HepG2 (cell line): ENCODE results near the gene YBX2. TPM values are rescaled to one million over a fixed set of nuclear protein-coding genes. Genes with fewer than 3 reads are reported as not detected.
A peak's percentile ranks its signal among the peaks of the same experiment; 100 is the strongest.

ENCODE experiments used
- AGO2 ChIP-seq: fragments of 200-400 bp; formaldehyde crosslinking; optimal IDR thresholded peaks from 2 replicates; pipeline ENCODE3; 2017; ENCODE audit warnings: mild to moderate bottlenecking, low read depth, low read length, moderate library complexity
- CHD2 ChIP-seq: IDR thresholded peaks from 2 replicates; pipeline ENCODE4 v1.6.1; 2011; ENCODE audit warnings: low read depth, low read length, improper control_type of control experiment
- ELF1 ChIP-seq: sonication (generic); formaldehyde crosslinking; IDR thresholded peaks from 2 replicates; pipeline ENCODE4 v1.4.0; 2020; ENCODE audit warnings: missing genetic modification reagents
- FLYWCH1 ChIP-seq: sonication (generic); formaldehyde crosslinking; IDR thresholded peaks from 2 replicates; pipeline ENCODE4 v1.8.1; 2023; ENCODE audit warnings: mild to moderate bottlenecking, missing genetic modification reagents
- KDM2A ChIP-seq: sonication (generic); formaldehyde crosslinking; IDR thresholded peaks from 2 replicates; pipeline ENCODE4 v1.4.0; 2020; ENCODE audit warnings: low read depth, missing genetic modification reagents, borderline replicate concordance
- MAZ ChIP-seq, 2 experiments: sonication (generic) in 1 of 2; formaldehyde crosslinking in 1 of 2; IDR thresholded peaks; 2 replicates each; pipeline versions ENCODE4 v1.5.0 to v1.6.1; 2012 to 2020; ENCODE audit warnings: low read depth in 2 of 2, mild to moderate bottlenecking in 2 of 2, borderline replicate concordance in 1 of 2, improper control_type of control experiment in 1 of 2, low read length in 1 of 2, missing genetic modification reagents in 1 of 2, moderate library complexity in 1 of 2
- MXD4 ChIP-seq: IDR thresholded peaks from 2 replicates; pipeline ENCODE4 v1.6.1; 2016; ENCODE audit warnings: mild to moderate bottlenecking, missing biosample characterization, missing genetic modification reagents
- NCOA5 ChIP-seq: sonication (generic); formaldehyde crosslinking; IDR thresholded peaks from 2 replicates; pipeline ENCODE4 v1.4.0; 2020; ENCODE audit warnings: missing genetic modification reagents
- RBFOX2 ChIP-seq: fragments of 200-400 bp; formaldehyde crosslinking; IDR thresholded peaks from 2 replicates; pipeline ENCODE4 v1.6.1; 2017; ENCODE audit warnings: low read depth, mild to moderate bottlenecking, low read length
- RBM22 ChIP-seq: fragments of 200-400 bp; formaldehyde crosslinking; optimal IDR thresholded peaks from 2 replicates; pipeline ENCODE3; 2017; ENCODE audit warnings: mild to moderate bottlenecking, low read length, moderate library complexity
- REL ChIP-seq: sonication (generic); formaldehyde crosslinking; conservative IDR thresholded peaks from 2 replicates; pipeline ENCODE4 v1.8.0; 2022; ENCODE audit warnings: mild to moderate bottlenecking, missing genetic modification reagents, moderate library complexity
- ZNF253 ChIP-seq: sonication (generic); formaldehyde crosslinking; IDR thresholded peaks from 2 replicates; pipeline ENCODE4 v1.8.0; 2022; ENCODE audit warnings: mild to moderate bottlenecking, missing genetic modification reagents, borderline replicate concordance
- ZNF317 ChIP-seq: sonication (generic); formaldehyde crosslinking; IDR thresholded peaks from 2 replicates; pipeline ENCODE4 v1.5.0; 2020; ENCODE audit warnings: mild to moderate bottlenecking, missing genetic modification reagents
- ZNF326 ChIP-seq: sonication (generic); formaldehyde crosslinking; IDR thresholded peaks from 2 replicates; pipeline ENCODE4 v1.4.0; 2020; ENCODE audit warnings: missing genetic modification reagents, borderline replicate concordance
- ZNF331 ChIP-seq: sonication (generic); formaldehyde crosslinking; IDR thresholded peaks from 2 replicates; pipeline ENCODE4 v1.4.0; 2020; ENCODE audit warnings: missing genetic modification reagents
- ZNF333 ChIP-seq: sonication (generic); formaldehyde crosslinking; IDR thresholded peaks from 2 replicates; pipeline ENCODE4 v1.4.0; 2020; ENCODE audit warnings: mild to moderate bottlenecking, missing genetic modification reagents, borderline replicate concordance
- ZNF33B ChIP-seq: sonication (generic); formaldehyde crosslinking; IDR thresholded peaks from 2 replicates; pipeline ENCODE4 v1.5.1; 2020; ENCODE audit warnings: mild to moderate bottlenecking, missing genetic modification reagents
- ZNF510 ChIP-seq: sonication (generic); formaldehyde crosslinking; IDR thresholded peaks from 2 replicates; pipeline ENCODE4 v1.4.0; 2020; ENCODE audit warnings: low read depth, mild to moderate bottlenecking, missing genetic modification reagents
- ZNF678 ChIP-seq: sonication (generic); formaldehyde crosslinking; IDR thresholded peaks from 2 replicates; pipeline ENCODE4 v1.4.0; 2020; ENCODE audit warnings: mild to moderate bottlenecking, missing genetic modification reagents
- polyA plus RNA-seq, 8 experiments: library from polyadenylated mRNA; depleted of rRNA in 3 of 8; stranded (reverse) in 7 of 8; unstranded in 1 of 8; fragments of >200 nt; fragmentation: Illumina TruSeq in 4 of 8; extraction: Trizol in 4 of 8; gene quantifications; 2 replicates each; pipeline versions ENCODE4 v1.2.1 to v1.2.3, GENCODE V29; 2011 to 2016; ENCODE audit warnings: low read depth in 4 of 8, missing spikeins in 1 of 8, mixed read lengths in 1 of 8; ENCODE audit not compliant: insufficient read depth in 1 of 8
- total RNA-seq, 5 experiments: library from RNA; depleted of rRNA; stranded (reverse); fragments of >200 nt; fragmentation: Illumina TruSeq; extraction: Trizol; gene quantifications; 2 replicates each; pipeline ENCODE4 v1.2.3, GENCODE V29; 2016; ENCODE audit warnings: low read depth in 1 of 5
- TF ChIP-seq, protein P1 (sequence below): sonication (generic); formaldehyde crosslinking; IDR thresholded peaks from 2 replicates; pipeline ENCODE4 v1.4.0; 2020; ENCODE audit warnings: missing genetic modification reagents
- TF ChIP-seq, protein P2 (sequence below): sonication (generic); formaldehyde crosslinking; IDR thresholded peaks from 2 replicates; pipeline ENCODE4 v1.8.1; 2022; ENCODE audit warnings: low read depth, mild to moderate bottlenecking, missing genetic modification reagents
- TF ChIP-seq, protein P3 (sequence below): sonication (generic); formaldehyde crosslinking; IDR thresholded peaks from 2 replicates; pipeline ENCODE4 v1.5.1; 2020; ENCODE audit warnings: mild to moderate bottlenecking, missing genetic modification reagents, moderate library complexity

YBX2 gene
- total and polyA plus RNA-seq, 2 of the 13 experiments (the other 11 are each of a cell fraction or from before 2014, with no cell fraction given): 0.12 to 0.22 TPM

DNA sequence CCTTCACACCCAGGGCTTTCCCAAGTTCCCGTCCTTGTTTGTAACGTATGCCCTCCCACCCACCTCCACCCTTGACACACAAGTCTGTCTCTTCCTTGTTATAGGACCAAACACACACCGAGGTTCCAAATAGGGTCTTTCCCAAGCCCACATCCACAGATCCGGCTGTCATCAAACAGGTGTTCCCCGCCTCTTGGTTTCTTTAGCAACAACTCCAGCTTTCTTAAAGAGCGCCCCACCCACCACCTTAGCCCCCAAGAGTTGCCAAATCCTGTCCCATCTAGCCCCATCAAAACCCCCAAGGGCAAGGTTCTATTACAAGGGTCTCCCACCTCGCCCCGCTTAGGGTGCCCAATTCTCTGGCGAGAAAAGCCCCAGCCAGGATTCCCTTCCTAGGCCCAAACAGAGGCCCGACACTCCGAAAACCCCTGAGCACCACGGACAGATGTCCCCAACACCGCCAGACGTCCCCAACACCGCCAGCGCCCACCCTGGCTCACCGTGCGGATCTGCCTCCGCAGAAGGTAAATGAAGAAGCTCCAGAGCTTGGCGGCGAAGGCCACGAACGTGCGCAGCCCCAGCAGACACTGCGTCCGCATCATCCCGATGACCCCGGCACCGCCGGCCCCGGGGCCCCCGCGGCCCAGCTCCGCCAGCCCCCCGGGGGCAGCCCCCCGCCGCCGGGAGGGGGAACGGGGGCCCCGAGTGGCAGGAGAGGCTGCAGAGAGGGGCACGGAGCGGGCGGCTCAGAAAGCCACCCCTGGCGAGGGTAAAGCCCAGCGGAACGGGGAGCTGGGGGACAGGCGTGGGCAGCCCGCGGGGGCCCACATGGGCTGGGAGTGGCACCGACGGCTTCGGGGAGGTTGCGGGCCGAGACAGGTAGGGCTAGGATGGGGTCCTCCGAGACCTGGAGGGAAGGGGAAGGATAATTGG is 43.5 kb downstream of the YBX2 start (continued):
- TF ChIP-seq MAZ (IDR thresholded peaks at IDR 0.05; ENCODE audit: borderline replicate concordance, low read depth, low read length): no peak
- 0 out of 2 replicates have a peak, but pooled peaks have one; percentile 14 for TF ChIP-seq MAZ (CRISPR knock-in tag; IDR thresholded peaks at IDR 0.05; ENCODE audit: low read depth)
- no peak for TF ChIP-seq ZNF326 (CRISPR knock-in tag)
- TF ChIP-seq RBM22: peak; percentile 27
- 0 out of 2 replicates have a peak, but pooled peaks have one; percentile 38 for TF ChIP-seq ZNF253 (CRISPR knock-in tag)
- no peak for TF ChIP-seq NCOA5 (CRISPR knock-in tag)
- TF ChIP-seq ZNF510 (CRISPR knock-in tag): 0 out of 2 replicates have a peak, but pooled peaks have one; percentile 3
- no peak for TF ChIP-seq MXD4 (CRISPR knock-in tag)
- TF ChIP-seq, protein P1, sequence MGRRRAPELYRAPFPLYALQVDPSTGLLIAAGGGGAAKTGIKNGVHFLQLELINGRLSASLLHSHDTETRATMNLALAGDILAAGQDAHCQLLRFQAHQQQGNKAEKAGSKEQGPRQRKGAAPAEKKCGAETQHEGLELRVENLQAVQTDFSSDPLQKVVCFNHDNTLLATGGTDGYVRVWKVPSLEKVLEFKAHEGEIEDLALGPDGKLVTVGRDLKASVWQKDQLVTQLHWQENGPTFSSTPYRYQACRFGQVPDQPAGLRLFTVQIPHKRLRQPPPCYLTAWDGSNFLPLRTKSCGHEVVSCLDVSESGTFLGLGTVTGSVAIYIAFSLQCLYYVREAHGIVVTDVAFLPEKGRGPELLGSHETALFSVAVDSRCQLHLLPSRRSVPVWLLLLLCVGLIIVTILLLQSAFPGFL (CRISPR knock-in tag): no peak
- no peak for TF ChIP-seq ZNF331
- TF ChIP-seq CHD2: no peak
- TF ChIP-seq RBFOX2: peak; percentile 66
- no peak for TF ChIP-seq ZNF678 (CRISPR knock-in tag)
- 0 out of 2 replicates have a peak, but pooled peaks have one; percentile 10 for TF ChIP-seq KDM2A (CRISPR knock-in tag)
- TF ChIP-seq ZNF333 (CRISPR knock-in tag): no peak
- TF ChIP-seq ZNF33B (CRISPR knock-in tag): no peak
- TF ChIP-seq ELF1 (CRISPR knock-in tag): no peak
- peak; percentile 23; the same call in 1 of the 2 replicates for TF ChIP-seq FLYWCH1 (CRISPR knock-in tag)
- TF ChIP-seq REL (CRISPR knock-in tag): 0 out of 2 replicates have a peak, but pooled peaks have one; percentile 8
- TF ChIP-seq AGO2: peak; percentile 67
- TF ChIP-seq, protein P2, sequence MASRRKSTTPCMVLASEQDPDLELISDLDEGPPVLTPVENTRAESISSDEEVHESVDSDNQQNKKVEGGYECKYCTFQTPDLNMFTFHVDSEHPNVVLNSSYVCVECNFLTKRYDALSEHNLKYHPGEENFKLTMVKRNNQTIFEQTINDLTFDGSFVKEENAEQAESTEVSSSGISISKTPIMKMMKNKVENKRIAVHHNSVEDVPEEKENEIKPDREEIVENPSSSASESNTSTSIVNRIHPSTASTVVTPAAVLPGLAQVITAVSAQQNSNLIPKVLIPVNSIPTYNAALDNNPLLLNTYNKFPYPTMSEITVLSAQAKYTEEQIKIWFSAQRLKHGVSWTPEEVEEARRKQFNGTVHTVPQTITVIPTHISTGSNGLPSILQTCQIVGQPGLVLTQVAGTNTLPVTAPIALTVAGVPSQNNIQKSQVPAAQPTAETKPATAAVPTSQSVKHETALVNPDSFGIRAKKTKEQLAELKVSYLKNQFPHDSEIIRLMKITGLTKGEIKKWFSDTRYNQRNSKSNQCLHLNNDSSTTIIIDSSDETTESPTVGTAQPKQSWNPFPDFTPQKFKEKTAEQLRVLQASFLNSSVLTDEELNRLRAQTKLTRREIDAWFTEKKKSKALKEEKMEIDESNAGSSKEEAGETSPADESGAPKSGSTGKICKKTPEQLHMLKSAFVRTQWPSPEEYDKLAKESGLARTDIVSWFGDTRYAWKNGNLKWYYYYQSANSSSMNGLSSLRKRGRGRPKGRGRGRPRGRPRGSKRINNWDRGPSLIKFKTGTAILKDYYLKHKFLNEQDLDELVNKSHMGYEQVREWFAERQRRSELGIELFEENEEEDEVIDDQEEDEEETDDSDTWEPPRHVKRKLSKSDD: no peak
- TF ChIP-seq, protein P3, sequence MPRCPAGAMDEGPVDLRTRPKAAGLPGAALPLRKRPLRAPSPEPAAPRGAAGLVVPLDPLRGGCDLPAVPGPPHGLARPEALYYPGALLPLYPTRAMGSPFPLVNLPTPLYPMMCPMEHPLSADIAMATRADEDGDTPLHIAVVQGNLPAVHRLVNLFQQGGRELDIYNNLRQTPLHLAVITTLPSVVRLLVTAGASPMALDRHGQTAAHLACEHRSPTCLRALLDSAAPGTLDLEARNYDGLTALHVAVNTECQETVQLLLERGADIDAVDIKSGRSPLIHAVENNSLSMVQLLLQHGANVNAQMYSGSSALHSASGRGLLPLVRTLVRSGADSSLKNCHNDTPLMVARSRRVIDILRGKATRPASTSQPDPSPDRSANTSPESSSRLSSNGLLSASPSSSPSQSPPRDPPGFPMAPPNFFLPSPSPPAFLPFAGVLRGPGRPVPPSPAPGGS: no peak
- TF ChIP-seq ZNF317 (CRISPR knock-in tag): no peak
